ENCODE data around the gene C1orf159.
A peak's percentile ranks its signal among the peaks of the same experiment; 100 is the strongest.

Gene C1orf159

DNA sequence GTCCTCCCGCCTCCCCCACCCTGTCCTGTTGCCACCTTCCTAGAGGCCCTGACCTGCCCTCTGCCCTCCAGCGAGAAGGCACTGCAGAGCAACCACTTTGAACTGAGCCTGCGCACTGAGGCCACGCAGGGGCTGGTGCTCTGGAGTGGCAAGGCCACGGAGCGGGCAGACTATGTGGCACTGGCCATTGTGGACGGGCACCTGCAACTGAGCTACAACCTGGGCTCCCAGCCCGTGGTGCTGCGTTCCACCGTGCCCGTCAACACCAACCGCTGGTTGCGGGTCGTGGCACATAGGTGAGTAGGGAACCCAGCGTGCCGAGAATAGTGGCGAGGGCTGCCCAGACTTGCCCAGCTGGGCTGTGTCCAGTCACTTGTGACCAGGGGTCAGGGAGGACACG is 62.2 kb downstream of the C1orf159 start:
- no peak for DNase-seq (ENCODE audit: low read depth in 2 of 2)

- DNase-seq (ENCODE audit: low read depth in 2 of 2): no peak
Observed at GRCh38 chr1:1053022-1053421, 62.9 kb downstream of the C1orf159 start.

DNA sequence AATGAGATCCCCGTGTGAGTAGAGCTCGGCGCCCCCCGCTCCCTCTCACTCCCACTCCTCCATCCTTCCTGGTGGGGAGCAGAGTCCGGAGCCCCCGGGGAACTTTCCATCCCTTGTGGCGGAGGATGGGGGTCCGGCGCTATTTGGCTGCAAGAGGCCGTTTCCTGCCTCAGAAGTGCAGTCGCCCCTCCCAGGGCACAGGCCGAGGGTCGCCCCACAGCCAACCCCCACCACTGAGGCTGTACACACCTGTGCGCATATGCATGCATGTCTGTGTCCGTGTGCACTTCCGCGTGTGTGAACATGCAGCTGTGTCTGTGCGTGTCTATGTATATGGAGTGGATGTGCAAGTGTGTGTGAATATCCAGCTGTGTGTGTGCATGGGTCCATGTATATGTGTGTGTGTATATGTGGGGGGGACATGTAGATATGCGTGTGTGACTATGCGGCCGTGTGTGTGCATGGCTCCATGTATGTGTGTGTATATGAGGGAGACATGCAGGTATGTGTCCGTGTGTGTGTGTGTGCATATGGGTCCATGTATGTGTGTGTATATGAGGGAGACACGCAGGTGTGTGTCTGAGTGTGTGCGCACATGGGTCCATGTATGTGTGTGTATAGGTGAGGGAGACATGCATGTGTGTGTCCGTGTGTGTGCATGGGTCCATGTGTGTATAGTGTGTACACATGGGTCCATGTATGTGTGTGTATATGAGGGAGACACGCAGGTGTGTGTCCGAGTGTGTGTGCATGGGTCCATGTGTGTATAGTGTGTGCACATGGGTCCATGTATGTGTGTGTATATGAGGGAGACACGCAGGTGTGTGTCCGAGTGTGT is 63.7 kb downstream of the C1orf159 start:
- DNase-seq (ENCODE audit: low read depth in 2 of 2): no peak

DNA sequence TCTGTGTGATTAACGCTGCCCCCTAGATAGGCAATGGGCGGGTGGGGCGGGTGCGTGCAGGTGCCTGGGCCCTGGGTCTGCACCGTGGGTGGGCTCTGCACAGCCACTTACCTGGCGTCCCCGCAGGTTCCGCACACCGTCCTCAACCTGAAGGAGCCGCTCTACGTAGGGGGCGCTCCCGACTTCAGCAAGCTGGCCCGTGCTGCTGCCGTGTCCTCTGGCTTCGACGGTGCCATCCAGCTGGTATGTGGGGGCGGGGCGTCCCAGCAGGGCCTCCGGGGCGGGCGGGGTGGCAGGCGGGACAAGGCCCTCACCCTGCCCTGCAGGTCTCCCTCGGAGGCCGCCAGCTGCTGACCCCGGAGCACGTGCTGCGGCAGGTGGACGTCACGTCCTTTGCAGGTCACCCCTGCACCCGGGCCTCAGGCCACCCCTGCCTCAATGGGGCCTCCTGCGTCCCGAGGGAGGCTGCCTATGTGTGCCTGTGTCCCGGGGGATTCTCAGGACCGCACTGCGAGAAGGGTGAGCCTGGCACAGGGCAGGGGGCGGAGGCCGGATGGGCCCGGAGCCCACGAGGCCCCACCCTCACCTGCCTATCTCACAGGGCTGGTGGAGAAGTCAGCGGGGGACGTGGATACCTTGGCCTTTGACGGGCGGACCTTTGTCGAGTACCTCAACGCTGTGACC is 64.6 kb downstream of the C1orf159 start:
- DNase-seq (ENCODE audit: low read depth in 2 of 2): no peak

GRCh38 chr1:1050577-1051052 is 65.3 kb downstream of the C1orf159 start:
- DNase-seq (ENCODE audit: low read depth in 2 of 2): no peak

DNA sequence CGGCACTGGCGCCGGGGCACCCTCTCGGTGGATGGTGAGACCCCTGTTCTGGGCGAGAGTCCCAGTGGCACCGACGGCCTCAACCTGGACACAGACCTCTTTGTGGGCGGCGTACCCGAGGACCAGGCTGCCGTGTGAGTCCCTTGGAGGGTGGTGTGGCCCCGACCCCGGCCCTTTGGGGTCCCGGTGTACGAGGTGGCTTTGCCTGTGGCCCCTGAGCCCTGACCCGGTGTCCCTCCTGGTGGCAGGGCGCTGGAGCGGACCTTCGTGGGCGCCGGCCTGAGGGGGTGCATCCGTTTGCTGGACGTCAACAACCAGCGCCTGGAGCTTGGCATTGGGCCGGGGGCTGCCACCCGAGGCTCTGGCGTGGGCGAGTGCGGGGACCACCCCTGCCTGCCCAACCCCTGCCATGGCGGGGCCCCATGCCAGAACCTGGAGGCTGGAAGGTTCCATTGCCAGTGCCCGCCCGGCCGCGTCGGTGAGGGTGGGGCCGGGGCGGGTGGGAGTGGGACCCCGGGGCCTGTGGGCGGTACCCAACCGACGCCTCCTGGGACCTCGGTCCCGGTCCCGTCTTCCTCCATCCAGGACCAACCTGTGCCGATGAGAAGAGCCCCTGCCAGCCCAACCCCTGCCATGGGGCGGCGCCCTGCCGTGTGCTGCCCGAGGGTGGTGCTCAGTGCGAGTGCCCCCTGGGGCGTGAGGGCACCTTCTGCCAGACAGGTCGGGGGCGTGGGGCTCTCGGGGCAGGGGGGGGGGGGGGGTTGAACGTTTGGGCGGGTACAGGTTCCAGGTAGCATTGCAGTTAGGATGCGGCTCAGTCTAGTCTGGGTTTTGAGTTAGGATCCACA is 66.3 kb downstream of the C1orf159 start:
- no peak for DNase-seq (ENCODE audit: low read depth in 2 of 2)

GRCh38 chr1:1048765-1049164 is 67.1 kb downstream of the C1orf159 start:
- no peak for DNase-seq (ENCODE audit: low read depth in 2 of 2)

DNA sequence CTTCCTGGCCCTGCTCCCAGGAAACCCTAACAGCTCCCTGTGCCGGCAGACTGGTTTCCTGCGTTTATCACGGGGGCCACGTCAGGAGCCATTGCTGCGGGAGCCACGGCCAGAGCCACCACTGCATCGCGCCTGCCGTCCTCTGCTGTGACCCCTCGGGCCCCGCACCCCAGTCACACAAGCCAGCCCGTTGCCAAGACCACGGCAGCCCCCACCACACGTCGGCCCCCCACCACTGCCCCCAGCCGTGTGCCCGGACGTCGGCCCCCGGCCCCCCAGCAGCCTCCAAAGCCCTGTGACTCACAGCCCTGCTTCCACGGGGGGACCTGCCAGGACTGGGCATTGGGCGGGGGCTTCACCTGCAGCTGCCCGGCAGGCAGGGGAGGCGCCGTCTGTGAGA is 67.9 kb downstream of the C1orf159 start:
- DNase-seq (ENCODE audit: low read depth in 2 of 2): no peak

DNA sequence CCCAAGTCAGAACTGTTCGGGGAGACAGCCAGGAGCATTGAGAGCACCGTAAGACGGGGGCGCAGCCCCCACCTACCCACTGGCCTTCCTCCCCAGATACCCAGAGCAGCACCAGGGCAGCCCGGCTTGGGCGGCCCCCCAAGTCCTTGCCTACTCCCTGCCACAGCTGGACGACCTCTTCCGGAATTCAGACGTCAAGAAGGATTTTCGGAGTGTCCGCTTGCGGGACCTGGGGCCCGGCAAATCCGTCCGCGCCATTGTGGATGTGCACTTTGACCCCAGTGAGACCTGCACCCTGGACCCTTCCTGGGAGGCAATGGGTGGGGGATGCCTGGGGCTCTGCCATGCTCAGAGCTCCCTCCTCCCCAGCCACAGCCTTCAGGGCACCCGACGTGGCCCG is 68.5 kb downstream of the C1orf159 start:
- no peak for DNase-seq (ENCODE audit: low read depth in 2 of 2)

GRCh38 chr1:1046767-1047166 is 69.1 kb downstream of the C1orf159 start:
- no peak for DNase-seq (ENCODE audit: low read depth in 2 of 2)

GRCh38 chr1:1046243-1046642 is 69.6 kb downstream of the C1orf159 start:
- DNase-seq (ENCODE audit: low read depth in 2 of 2): no peak

DNA sequence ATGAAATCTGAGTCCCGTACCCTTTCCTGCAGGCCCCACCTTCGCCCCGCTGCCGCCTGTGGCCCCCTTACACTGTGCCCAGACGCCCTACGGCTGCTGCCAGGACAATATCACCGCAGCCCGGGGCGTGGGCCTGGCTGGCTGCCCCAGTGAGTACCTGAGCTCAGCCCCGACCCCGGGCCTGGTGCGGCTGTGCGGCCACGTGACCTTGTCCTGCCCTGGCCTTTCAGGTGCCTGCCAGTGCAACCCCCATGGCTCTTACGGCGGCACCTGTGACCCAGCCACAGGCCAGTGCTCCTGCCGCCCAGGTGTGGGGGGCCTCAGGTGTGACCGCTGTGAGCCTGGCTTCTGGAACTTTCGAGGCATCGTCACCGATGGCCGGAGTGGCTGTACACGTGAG is 70.8 kb downstream of the C1orf159 start:
- no peak for DNase-seq (ENCODE audit: low read depth in 2 of 2)

DNA sequence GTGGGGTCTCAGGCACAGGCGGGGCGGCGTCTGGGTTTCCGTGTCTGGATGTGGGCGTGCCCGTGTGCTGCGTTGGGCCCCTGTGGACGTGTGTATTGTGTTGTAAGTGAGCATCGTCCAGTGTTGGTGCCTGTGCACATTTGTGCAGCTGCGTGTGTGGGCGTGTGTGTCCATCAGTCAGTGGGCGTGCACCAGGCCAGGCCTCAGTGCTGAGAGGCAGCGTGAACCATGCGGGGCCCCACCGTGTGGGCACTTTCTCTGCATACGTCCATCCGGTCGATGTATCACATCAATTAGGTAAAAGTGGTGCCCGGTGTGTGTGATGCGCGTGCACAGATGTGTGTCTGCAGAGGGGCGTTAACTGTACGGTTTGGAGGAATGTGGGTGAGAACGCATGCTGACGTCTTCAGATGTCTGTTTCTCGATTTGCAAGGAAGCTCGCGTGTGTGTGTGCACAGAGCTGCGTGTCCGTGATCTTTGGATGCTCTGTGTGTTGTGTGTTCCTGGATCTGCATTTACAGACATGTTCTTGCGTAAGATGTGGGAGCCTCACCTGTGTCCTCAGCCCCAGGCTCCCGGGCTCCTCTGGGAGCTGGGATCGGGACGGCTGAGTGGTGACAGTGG is 71.3 kb downstream of the C1orf159 start:
- no peak for DNase-seq (ENCODE audit: low read depth in 2 of 2)

DNA sequence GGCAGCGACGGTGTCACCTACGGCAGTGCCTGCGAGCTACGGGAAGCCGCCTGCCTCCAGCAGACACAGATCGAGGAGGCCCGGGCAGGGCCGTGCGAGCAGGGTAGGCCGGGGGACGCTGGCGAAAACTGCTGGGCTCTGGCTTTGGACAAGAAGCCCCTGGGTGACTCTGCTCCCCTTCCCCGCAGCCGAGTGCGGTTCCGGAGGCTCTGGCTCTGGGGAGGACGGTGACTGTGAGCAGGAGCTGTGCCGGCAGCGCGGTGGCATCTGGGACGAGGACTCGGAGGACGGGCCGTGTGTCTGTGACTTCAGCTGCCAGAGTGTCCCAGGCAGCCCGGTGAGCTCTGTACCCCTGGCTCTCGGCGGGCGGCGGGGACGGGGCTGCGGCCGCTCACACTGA is 72.0 kb downstream of the C1orf159 start:
- no peak for DNase-seq (ENCODE audit: low read depth in 2 of 2)

DNA sequence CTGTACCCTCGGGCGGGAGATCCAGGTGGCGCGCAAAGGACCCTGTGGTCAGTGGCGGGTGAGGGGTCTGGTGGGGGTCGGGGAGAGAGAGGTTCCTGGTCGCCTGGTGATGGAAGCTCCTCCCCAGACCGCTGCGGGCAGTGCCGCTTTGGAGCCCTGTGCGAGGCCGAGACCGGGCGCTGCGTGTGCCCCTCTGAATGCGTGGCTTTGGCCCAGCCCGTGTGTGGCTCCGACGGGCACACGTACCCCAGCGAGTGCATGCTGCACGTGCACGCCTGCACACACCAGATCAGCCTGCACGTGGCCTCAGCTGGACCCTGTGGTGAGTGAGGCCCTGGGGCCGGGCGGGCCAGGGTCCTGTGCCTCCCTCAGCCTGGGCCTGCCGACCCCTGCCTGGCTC is 72.5 kb downstream of the C1orf159 start:
- DNase-seq (ENCODE audit: low read depth in 2 of 2): no peak

- no peak for DNase-seq (ENCODE audit: low read depth in 2 of 2)
Observed at GRCh38 chr1:1042835-1043234, 73.1 kb downstream of the C1orf159 start.

DNA sequence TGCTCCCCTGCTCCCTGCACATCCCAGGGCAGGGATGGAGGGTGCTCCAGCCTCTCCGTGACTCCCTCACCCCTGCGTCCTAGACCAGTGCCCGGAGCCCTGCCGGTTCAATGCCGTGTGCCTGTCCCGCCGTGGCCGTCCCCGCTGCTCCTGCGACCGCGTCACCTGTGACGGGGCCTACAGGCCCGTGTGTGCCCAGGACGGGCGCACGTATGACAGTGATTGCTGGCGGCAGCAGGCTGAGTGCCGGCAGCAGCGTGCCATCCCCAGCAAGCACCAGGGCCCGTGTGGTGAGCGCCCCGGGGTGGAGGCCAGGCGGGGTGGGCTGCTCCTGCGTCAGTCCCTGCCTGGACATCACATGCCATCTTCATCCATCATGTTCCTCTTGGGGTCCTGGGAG is 74.0 kb downstream of the C1orf159 start:
- no peak for DNase-seq (ENCODE audit: low read depth in 2 of 2)

- DNase-seq (ENCODE audit: low read depth in 2 of 2): no peak
Observed at GRCh38 chr1:1041092-1041523, 74.8 kb downstream of the C1orf159 start.

DNA sequence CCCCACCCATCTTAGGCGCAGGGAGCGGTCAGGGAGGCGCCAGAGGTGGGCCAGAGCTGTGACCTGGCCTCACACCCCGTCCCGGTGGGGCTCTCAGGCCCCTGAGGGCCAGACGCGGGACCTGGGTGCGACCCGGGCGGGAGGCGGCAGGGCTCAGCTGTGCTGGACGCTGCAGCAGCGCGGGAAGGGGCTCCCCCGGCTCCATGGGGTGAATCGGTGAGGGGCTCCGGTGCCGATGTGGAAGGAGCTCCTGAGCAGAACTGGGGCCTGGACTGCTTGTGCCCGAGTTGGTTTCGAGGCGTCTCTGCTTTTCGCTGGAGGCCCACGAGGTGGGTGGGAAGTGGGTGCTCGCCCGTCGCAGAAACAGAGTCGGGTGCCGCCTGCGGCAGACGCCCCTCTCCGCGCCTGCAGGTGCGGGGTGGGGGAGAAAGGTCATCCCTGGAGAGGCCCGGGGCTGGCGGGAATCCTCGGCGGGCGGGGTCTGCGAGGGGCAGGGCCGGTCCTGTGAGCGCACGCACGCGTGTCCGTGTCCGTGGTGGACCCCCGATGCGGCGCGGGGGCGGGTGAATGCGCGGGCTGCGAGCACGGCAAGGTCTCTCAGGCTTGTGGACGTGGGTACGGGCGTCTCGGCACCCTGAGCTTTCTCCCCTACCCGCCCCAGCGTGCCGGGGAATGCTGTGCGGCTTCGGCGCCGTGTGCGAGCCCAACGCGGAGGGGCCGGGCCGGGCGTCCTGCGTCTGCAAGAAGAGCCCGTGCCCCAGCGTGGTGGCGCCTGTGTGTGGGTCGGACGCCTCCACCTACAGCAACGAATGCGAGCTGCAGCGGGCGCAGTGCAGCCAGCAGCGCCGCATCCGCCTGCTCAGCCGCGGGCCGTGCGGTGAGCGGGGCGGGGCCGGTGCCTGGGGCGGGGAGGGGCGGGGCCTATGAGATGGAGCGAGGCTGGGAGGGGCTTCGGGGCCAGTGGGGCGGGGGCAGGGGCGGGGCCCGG is 75.6 kb downstream of the C1orf159 start:
- peak; percentile 48 to 58 for DNase-seq (ENCODE audit: low read depth in 2 of 2)

DNA sequence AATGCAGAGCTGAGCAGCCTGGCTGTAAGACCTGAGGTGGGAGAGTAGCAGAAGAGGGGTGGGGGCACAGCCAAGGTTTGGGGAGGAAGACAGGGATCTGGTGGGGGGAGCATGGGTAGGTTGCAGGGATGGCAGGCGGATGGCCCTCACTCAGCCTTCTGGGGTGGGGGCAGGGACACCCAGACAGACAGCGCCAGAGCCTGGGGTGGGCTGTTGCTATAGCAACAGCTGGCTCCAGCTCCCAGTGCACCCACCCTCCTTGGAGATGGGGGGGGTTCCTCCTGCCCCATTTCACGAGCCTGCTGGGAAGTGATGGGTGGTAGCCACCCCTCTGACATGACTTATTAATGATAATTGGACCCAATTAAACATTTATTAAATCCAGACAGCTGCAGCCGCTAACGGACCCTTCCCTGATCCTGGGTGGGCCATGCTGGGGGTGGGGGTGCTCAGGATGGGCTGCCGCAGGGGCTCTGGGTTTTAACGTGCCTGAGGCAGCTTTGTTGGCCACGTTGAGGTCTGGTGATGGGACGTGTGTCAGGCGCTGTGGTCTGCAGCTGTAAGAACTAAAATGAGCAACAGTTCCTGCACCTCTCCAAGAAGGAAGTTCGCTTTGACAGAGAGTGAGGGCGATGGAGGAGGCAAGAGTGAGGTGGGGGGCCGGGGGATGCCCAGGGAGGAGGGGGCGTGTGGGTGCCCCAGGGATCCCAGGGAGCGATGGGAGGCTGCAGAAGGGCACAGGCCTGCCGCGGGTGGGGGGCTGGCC is 76.6 kb downstream of the C1orf159 start:
- DNase-seq (ENCODE audit: low read depth in 2 of 2): no peak

Measured in stimulated activated CD8-positive, alpha-beta memory T cell treated with anti-CD3 and anti-CD28 coated beads, Interleukin-15, amount 100 ng/mL, for 4 hours (primary cell).